H9 (cell line): ENCODE data around the gene AURKB. TPM values are rescaled to one million over a fixed set of nuclear protein-coding genes. Genes with fewer than 3 reads are reported as not detected.

Experiments
- DNase-seq: peaks from one replicate; pipeline ENCODE4 v3.0.0-alpha.2; 2017
- H2AFZ ChIP-seq: one replicate; pipeline ENCODE4 v1.6.1; 2013; ENCODE audit warnings: mild to moderate bottlenecking, low read length, control low read depth, moderate library complexity
- H2AK5ac ChIP-seq: 2 replicates; pipeline ENCODE4 v1.6.1; 2013; ENCODE audit warnings: low read length, control low read depth, mixed read lengths; ENCODE audit not compliant: insufficient read length
- H2BK120ac ChIP-seq: one replicate; pipeline ENCODE4 v1.6.1; 2013; ENCODE audit warnings: low read depth, mild to moderate bottlenecking, low read length, control low read depth, inconsistent platforms; ENCODE audit not compliant: poor library complexity, severe bottlenecking
- H2BK12ac ChIP-seq: 2 replicates; pipeline ENCODE4 v1.6.1; 2013; ENCODE audit warnings: low read length, control low read depth, mixed read lengths, low read depth; ENCODE audit not compliant: insufficient read length
- H2BK15ac ChIP-seq: 2 replicates; pipeline ENCODE4 v1.6.1; 2013; ENCODE audit warnings: low read depth, low read length, control low read depth
- H2BK20ac ChIP-seq: one replicate; pipeline ENCODE4 v1.6.1; 2013; ENCODE audit warnings: low read depth, mild to moderate bottlenecking, low read length, control low read depth, inconsistent platforms; ENCODE audit not compliant: poor library complexity, severe bottlenecking
- H2BK5ac ChIP-seq: 2 replicates; pipeline ENCODE4 v1.6.1; 2013; ENCODE audit warnings: low read length, control low read depth, mixed read lengths; ENCODE audit not compliant: insufficient read length
- H3K14ac ChIP-seq: 2 replicates; pipeline ENCODE4 v1.6.1; 2013; ENCODE audit warnings: low read length, control low read depth; ENCODE audit not compliant: insufficient read depth
- H3K18ac ChIP-seq: 2 replicates; pipeline ENCODE4 v1.6.1; 2013; ENCODE audit warnings: low read depth, mild to moderate bottlenecking, mixed read lengths, low read length, control low read depth; ENCODE audit not compliant: insufficient read length
- H3K23ac ChIP-seq: 2 replicates; pipeline ENCODE4 v1.6.1; 2013; ENCODE audit warnings: low read length, control low read depth, mixed read lengths, low read depth; ENCODE audit not compliant: insufficient read length
- H3K23me2 ChIP-seq: 2 replicates; pipeline ENCODE4 v1.6.1; 2013; ENCODE audit warnings: low read depth, mild to moderate bottlenecking, mixed read lengths, low read length, control low read depth; ENCODE audit not compliant: insufficient read length, poor library complexity, severe bottlenecking
- H3K27ac ChIP-seq: 2 replicates; pipeline ENCODE4 v1.5.1; 2013; ENCODE audit warnings: low read length, control low read depth, mixed read lengths, low read depth; ENCODE audit not compliant: insufficient read length
- H3K27me3 ChIP-seq: 2 replicates; pipeline ENCODE4 v1.6.1; 2013; ENCODE audit warnings: low read length, control low read depth, inconsistent platforms; ENCODE audit not compliant: insufficient read depth
- H3K4ac ChIP-seq: 2 replicates; pipeline ENCODE4 v1.6.1; 2013; ENCODE audit warnings: low read depth, mild to moderate bottlenecking, control low read depth, inconsistent platforms, low read length, moderate library complexity
- H3K4me1 ChIP-seq: 2 replicates; pipeline ENCODE4 v1.6.1; 2013; ENCODE audit warnings: low read length, control low read depth, inconsistent platforms; ENCODE audit not compliant: insufficient read depth
- H3K4me2 ChIP-seq: 2 replicates; pipeline ENCODE4 v1.6.1; 2013; ENCODE audit warnings: low read length, control low read depth, mixed read lengths; ENCODE audit not compliant: insufficient read length, insufficient read depth
- H3K56ac ChIP-seq: 2 replicates; pipeline ENCODE4 v1.6.1; 2013; ENCODE audit warnings: low read depth, mild to moderate bottlenecking, mixed read lengths, low read length, control low read depth; ENCODE audit not compliant: insufficient read length
- H3K79me1 ChIP-seq: 2 replicates; pipeline ENCODE4 v1.6.1; 2013; ENCODE audit warnings: low read depth, mild to moderate bottlenecking, moderate library complexity, low read length, control low read depth, inconsistent platforms; ENCODE audit not compliant: insufficient read depth, poor library complexity, severe bottlenecking
- H3K79me2 ChIP-seq: 2 replicates; pipeline ENCODE4 v1.6.1; 2013; ENCODE audit warnings: low read length, control low read depth, inconsistent platforms; ENCODE audit not compliant: insufficient read depth
- H3K9ac ChIP-seq: 2 replicates; pipeline ENCODE4 v1.6.1; 2013; ENCODE audit warnings: low read length, control low read depth, mixed read lengths; ENCODE audit not compliant: insufficient read length; ENCODE audit errors: extremely low read depth
- H3K9me3 ChIP-seq: one replicate; pipeline ENCODE4 v1.6.1; 2013; ENCODE audit warnings: low read depth, low read length, inconsistent platforms; ENCODE audit not compliant: control insufficient read depth
- H3T11ph ChIP-seq: one replicate; pipeline ENCODE4 v1.6.1; 2013; ENCODE audit warnings: mild to moderate bottlenecking, low read length, control low read depth, inconsistent platforms
- H4K20me1 ChIP-seq: one replicate; pipeline ENCODE4 v1.6.1; 2013; ENCODE audit not compliant: control insufficient read depth, insufficient read length, insufficient read depth
- H4K5ac ChIP-seq: 2 replicates; pipeline ENCODE4 v1.6.1; 2013; ENCODE audit warnings: low read depth, mild to moderate bottlenecking, mixed read lengths, low read length, control low read depth; ENCODE audit not compliant: insufficient read length
- H4K8ac ChIP-seq: replicated peaks from 2 replicates; pipeline ENCODE4 v1.6.1; 2013; ENCODE audit warnings: low read length, control low read depth, mixed read lengths, low read depth; ENCODE audit not compliant: insufficient read length
- H4K91ac ChIP-seq: 2 replicates; pipeline ENCODE4 v1.6.1; 2013; ENCODE audit warnings: low read depth, mild to moderate bottlenecking, moderate library complexity, mixed read lengths, low read length, control low read depth; ENCODE audit not compliant: insufficient read length
- H3K27ac Mint-ChIP-seq, 3 experiments: 2 replicates in 2 of 3; 3 replicates in 1 of 3; pipeline ENCODE4 v1.8.0; 2020 to 2021; ENCODE audit warnings: mixed read lengths in 3 of 3, mild to moderate bottlenecking in 1 of 3, moderate library complexity in 1 of 3
- H3K27me3 Mint-ChIP-seq: 2 replicates; pipeline ENCODE4 v1.8.0; 2021; ENCODE audit warnings: low read depth, mild to moderate bottlenecking, moderate library complexity, mixed read lengths
- H3K36me3 Mint-ChIP-seq, 3 experiments: 2 replicates in 2 of 3; 3 replicates in 1 of 3; pipeline ENCODE4 v1.8.0; 2020 to 2021; ENCODE audit warnings: low read depth in 3 of 3, mixed read lengths in 3 of 3; ENCODE audit not compliant: insufficient read depth in 1 of 3
- H3K4me1 Mint-ChIP-seq, 2 experiments: 2 replicates each; pipeline ENCODE4 v1.8.0; 2020; ENCODE audit warnings: mixed read lengths in 2 of 2
- H3K4me3 Mint-ChIP-seq, 2 experiments: 2 replicates in 1 of 2; 3 replicates in 1 of 2; pipeline ENCODE4 v1.8.0; 2020 to 2021; ENCODE audit warnings: mild to moderate bottlenecking in 2 of 2, mixed read lengths in 2 of 2, moderate library complexity in 1 of 2
- H3K9me3 Mint-ChIP-seq, 2 experiments: 2 replicates in 1 of 2; 3 replicates in 1 of 2; pipeline ENCODE4 v1.8.0; 2020; ENCODE audit warnings: mild to moderate bottlenecking in 2 of 2, mixed read lengths in 2 of 2, moderate library complexity in 1 of 2
- WGBS: extraction: QIAGEN DNeasy Blood & Tissue Kit; methylation state at CpG from one replicate; pipeline ENCODE4 v1.1.7; 2013; ENCODE audit warnings: missing lambda C conversion rate, low lambda C conversion rate, mixed read lengths; ENCODE audit not compliant: insufficient read length; ENCODE audit errors: extremely low coverage; 5-methylcytosine and 5-hydroxymethylcytosine counted together
- total RNA-seq: library from RNA; stranded (reverse); gene quantifications from 2 replicates; pipeline ENCODE4 v1.2.1, GENCODE V29; 2021
- TF ChIP-seq, protein P1 (sequence below): fragments of 200-600 bp; sonication (generic); conservative IDR thresholded peaks from 3 replicates; pipeline ENCODE4 v1.8.0; 2021; ENCODE audit warnings: antibody characterized with exemption, mild to moderate bottlenecking

AURKB gene
- total RNA-seq, 1 experiment from 2014 or later = 171 TPM

DNA sequence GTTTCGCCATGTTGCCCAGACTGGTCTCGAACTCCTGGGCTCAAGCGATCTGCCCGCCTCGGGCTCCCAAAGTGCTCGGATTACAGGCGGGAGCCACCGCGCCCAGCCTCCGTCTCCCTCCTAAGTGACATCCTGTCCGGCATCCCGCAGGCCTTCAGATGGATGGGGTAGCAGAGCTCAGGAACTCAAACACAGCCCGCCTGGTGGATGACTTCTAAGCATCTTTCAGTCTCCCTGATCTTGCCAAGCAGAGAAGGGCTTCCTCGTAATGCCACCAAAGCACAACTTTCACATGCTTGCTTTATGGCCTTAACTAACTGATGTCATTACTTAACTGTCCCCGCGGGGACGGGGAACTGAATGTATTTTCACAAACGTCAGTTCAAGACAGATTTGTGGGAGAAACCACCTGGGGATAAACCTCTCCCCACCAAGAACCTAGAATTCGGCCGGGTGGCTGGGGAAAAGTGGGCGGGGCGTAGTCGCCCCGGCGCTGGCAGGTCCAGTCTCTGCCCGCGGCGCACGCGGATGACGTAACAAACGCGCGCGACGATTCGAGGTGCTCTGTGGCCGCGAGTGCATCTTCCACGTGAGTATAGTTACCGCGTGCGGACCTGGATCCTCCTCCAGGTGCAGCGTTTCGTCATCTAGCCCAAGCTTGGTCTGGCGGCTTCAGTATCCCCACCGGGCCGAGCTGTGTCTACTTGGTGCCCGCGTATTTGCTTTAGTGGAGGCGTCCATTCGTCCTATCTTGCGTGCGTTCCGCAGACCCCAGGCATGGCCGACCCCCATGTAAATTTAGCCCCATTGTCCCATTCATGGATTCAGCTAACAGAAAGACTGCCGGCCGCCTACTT, 38.6 kb upstream of the AURKB start, which contains the start of gene PFAS:
Gene PFAS (plus strand): TSS at position 539 of the 857 bp plus-strand sequence. CDS start 4,649 bp downstream, outside the sequence.
- H3K56ac ChIP-seq = no peak within 1 kb of the TSS
- no peaks in the 10 kb centered on the region for H3K27me3 ChIP-seq
- H3K27ac Mint-ChIP-seq = peak within 1 kb of the TSS; percentile 99
- H3K23me2 ChIP-seq = peaks cover 8% of the 10 kb centered on the region
- H3K4me1 Mint-ChIP-seq = peaks cover 12% of the 10 kb centered on the region in 2 experiments
- peak within 1 kb of the TSS; percentile 83 for H3K27ac ChIP-seq
- H2AK5ac ChIP-seq = no peak within 1 kb of the TSS
- H3K9me3 ChIP-seq = no peaks in the 10 kb centered on the region
- peak within 1 kb of the TSS; percentile 57 for H2BK120ac ChIP-seq
- H3K27me3 Mint-ChIP-seq = peaks cover 2% of the 10 kb centered on the region; the same call in 1 of the 2 replicates
- H2BK15ac ChIP-seq = no peak within 1 kb of the TSS
- peak; percentile 97 for DNase-seq
- peak within 1 kb of the TSS; percentile 91 for H3K4me2 ChIP-seq
- TF ChIP-seq, protein P1, sequence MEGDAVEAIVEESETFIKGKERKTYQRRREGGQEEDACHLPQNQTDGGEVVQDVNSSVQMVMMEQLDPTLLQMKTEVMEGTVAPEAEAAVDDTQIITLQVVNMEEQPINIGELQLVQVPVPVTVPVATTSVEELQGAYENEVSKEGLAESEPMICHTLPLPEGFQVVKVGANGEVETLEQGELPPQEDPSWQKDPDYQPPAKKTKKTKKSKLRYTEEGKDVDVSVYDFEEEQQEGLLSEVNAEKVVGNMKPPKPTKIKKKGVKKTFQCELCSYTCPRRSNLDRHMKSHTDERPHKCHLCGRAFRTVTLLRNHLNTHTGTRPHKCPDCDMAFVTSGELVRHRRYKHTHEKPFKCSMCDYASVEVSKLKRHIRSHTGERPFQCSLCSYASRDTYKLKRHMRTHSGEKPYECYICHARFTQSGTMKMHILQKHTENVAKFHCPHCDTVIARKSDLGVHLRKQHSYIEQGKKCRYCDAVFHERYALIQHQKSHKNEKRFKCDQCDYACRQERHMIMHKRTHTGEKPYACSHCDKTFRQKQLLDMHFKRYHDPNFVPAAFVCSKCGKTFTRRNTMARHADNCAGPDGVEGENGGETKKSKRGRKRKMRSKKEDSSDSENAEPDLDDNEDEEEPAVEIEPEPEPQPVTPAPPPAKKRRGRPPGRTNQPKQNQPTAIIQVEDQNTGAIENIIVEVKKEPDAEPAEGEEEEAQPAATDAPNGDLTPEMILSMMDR = no peak
- peaks cover 12 to 23% (median 21%) of the 10 kb centered on the region in 3 experiments; a peak in 6 of 7 replicates for H3K36me3 Mint-ChIP-seq
- WGBS = no CpG with 5 or more reads among the region's 58 CpGs
- peaks cover 2% of the 10 kb centered on the region; the same call in 1 of the 2 replicates for H3K4me1 ChIP-seq
- no peak within 1 kb of the TSS for H4K8ac ChIP-seq
- H3K4me3 Mint-ChIP-seq = peak within 1 kb of the TSS; percentile 95
- H4K91ac ChIP-seq = no peak within 1 kb of the TSS
- peak within 1 kb of the TSS; percentile 87 for H3K14ac ChIP-seq
- H3K9ac ChIP-seq = peak within 1 kb of the TSS; percentile 79
- H4K20me1 ChIP-seq = no peaks in the 10 kb centered on the region
- H3K18ac ChIP-seq = peak within 1 kb of the TSS; percentile 85
- no peak within 1 kb of the TSS for H2AFZ ChIP-seq
- no peak within 1 kb of the TSS for H2BK20ac ChIP-seq
- H3K9me3 Mint-ChIP-seq = no peaks in the 10 kb centered on the region
- peak within 1 kb of the TSS; percentile 68 for H3T11ph ChIP-seq
- no peak within 1 kb of the TSS for H2BK12ac ChIP-seq
- peak within 1 kb of the TSS; percentile 9; the same call in 1 of the 2 replicates for H3K4ac ChIP-seq
- H3K79me1 ChIP-seq = peaks cover 7% of the 10 kb centered on the region
- no peak within 1 kb of the TSS for H3K23ac ChIP-seq
- H2BK5ac ChIP-seq = no peak within 1 kb of the TSS
- H3K79me2 ChIP-seq = peaks cover 28% of the 10 kb centered on the region; the same call in 1 of the 2 replicates
- peak within 1 kb of the TSS; percentile 45 for H4K5ac ChIP-seq
